HCT116 (cell line): Measurements from ENCODE around the gene XAGE2. TPM values are rescaled to one million over a fixed set of nuclear protein-coding genes. Genes with fewer than 3 reads are reported as not detected.

Experiments used
- ATAC-seq: fragments of 200-7000 bp; cut with Tn5 transposase; 2 replicates; pipeline ENCODE4 v1.9.1; 2020; ENCODE audit warnings: mild to moderate bottlenecking, moderate library complexity
- BruUV-seq: library from RNA; stranded (reverse); fragments of 400-500 nt; replicated peaks from 2 replicates; lab custom pipeline; 2021; lab: Mats Ljungman, UMichigan
- CTCF ChIA-PET: fragments of 300-600 bp; sonication (Branson Sonifier 250); formaldehyde crosslinking; loops from one replicate; lab custom pipeline; 2021; ENCODE audit warnings: antibody characterized with exemption; lab: Charles Lee
- POLR2A ChIA-PET: fragments of 300-600, 350-600 bp; sonication (Branson Sonifier 250); formaldehyde crosslinking; loops from one replicate; lab custom pipeline; 2021; ENCODE audit warnings: antibody characterized with exemption; lab: Charles Lee
- RAD21 ChIA-PET, 2 experiments: fragments of 300-600 bp; sonication (Branson Sonifier 250); formaldehyde crosslinking; loops; one replicate each; lab custom pipeline; 2023; ENCODE audit warnings: low total read pairs in 2 of 2; ENCODE audit not compliant: uncharacterized antibody in 2 of 2, unreplicated experiment in 2 of 2, low non-redundant PET in 1 of 2; lab: Charles Lee
- DNase-seq: peaks from one replicate; pipeline ENCODE4 v3.0.0-alpha.2; 2010; ENCODE audit warnings: low read depth, low spot score
- H2AFZ ChIP-seq: fragments of 200-600 bp; shearing (Covaris generic), sonication (generic); 2 replicates; pipeline ENCODE4 v1.6.1; 2017; ENCODE audit warnings: low read depth, mixed run types, mixed read lengths, antibody characterized with exemption, low read length; ENCODE audit not compliant: poor library complexity, severe bottlenecking
- H3K27ac ChIP-seq: 2 replicates; pipeline ENCODE4 v1.5.1; 2012; ENCODE audit warnings: low read depth, low read length
- H3K27me3 ChIP-seq: fragments of 200-600 bp; sonication (generic); 2 replicates; pipeline ENCODE4 v1.6.1; 2016; ENCODE audit warnings: mixed run types, low read length, mixed read lengths; ENCODE audit not compliant: insufficient read depth
- H3K36me3 ChIP-seq, 2 experiments: fragments of 200-500 bp in 1 of 2; fragments of 200-600 bp in 1 of 2; sonication (Bioruptor generic) in 1 of 2; sonication (generic) in 1 of 2; 2 replicates each; pipeline versions ENCODE4 v1.5.1 to v1.6.1; 2014 to 2016; ENCODE audit warnings: low read length in 2 of 2, inconsistent platforms in 1 of 2, mixed read lengths in 1 of 2, mixed run types in 1 of 2; ENCODE audit not compliant: insufficient read depth in 2 of 2, control insufficient read depth in 1 of 2
- H3K4me1 ChIP-seq, 2 experiments: fragments of 200-600 bp in 1 of 2; sonication (generic) in 1 of 2; 2 replicates each; pipeline versions ENCODE4 v1.5.1 to v1.6.1; 2012 to 2017; ENCODE audit warnings: low read length in 2 of 2, inconsistent platforms in 1 of 2, mild to moderate bottlenecking in 1 of 2, mixed read lengths in 1 of 2, mixed run types in 1 of 2, moderate library complexity in 1 of 2; ENCODE audit not compliant: insufficient read depth in 2 of 2, control insufficient read depth in 1 of 2
- H3K4me2 ChIP-seq: fragments of 200-600 bp; sonication (generic); 2 replicates; pipeline ENCODE4 v1.6.1; 2017; ENCODE audit warnings: mixed run types, low read length, mixed read lengths
- H3K4me3 ChIP-seq, 2 experiments: fragments of 200-600 bp in 1 of 2; sonication (generic) in 1 of 2; replicated peaks in 1 of 2; 2 replicates each; pipeline ENCODE4 v1.5.1; 2011 to 2016; ENCODE audit warnings: low read length in 2 of 2, control low read depth in 1 of 2, low read depth in 1 of 2, mild to moderate bottlenecking in 1 of 2, mixed read lengths in 1 of 2, mixed run types in 1 of 2
- H3K79me2 ChIP-seq: fragments of 200-600 bp; sonication (generic); 2 replicates; pipeline ENCODE4 v1.6.1; 2017; ENCODE audit warnings: mild to moderate bottlenecking, mixed run types, low read length, moderate library complexity, mixed read lengths; ENCODE audit not compliant: insufficient read depth
- H3K9ac ChIP-seq: fragments of 200-600 bp; sonication (generic); 2 replicates; pipeline ENCODE4 v1.6.1; 2016; ENCODE audit warnings: low read length, mixed read lengths
- H3K9me2 ChIP-seq: fragments of 200-600 bp; sonication (generic), shearing (Covaris generic); 2 replicates; pipeline ENCODE4 v1.6.1; 2017; ENCODE audit warnings: mixed run types, mild to moderate bottlenecking, moderate library complexity; ENCODE audit not compliant: insufficient read depth
- H3K9me3 ChIP-seq, 2 experiments: fragments of 200-500 bp in 1 of 2; fragments of 200-600 bp in 1 of 2; sonication (Bioruptor generic) in 1 of 2; sonication (generic) in 1 of 2; 2 replicates each; pipeline ENCODE4 v1.6.1; 2014 to 2017; ENCODE audit warnings: low read length in 2 of 2, mixed read lengths in 2 of 2, inconsistent platforms in 1 of 2, low read depth in 1 of 2, mild to moderate bottlenecking in 1 of 2, mixed run types in 1 of 2, moderate library complexity in 1 of 2; ENCODE audit not compliant: control insufficient read depth in 1 of 2, insufficient read depth in 1 of 2
- H4K20me1 ChIP-seq: fragments of 200-600 bp; sonication (generic), shearing (Covaris generic); 2 replicates; pipeline ENCODE4 v1.6.1; 2017; ENCODE audit warnings: mixed run types, mild to moderate bottlenecking, moderate library complexity; ENCODE audit not compliant: insufficient read depth
- ATF3 ChIP-seq: IDR thresholded peaks from 2 replicates; pipeline ENCODE4 v1.6.1; 2012
- CEBPB ChIP-seq: IDR thresholded peaks from 2 replicates; pipeline ENCODE4 v1.6.1; 2012; ENCODE audit warnings: low read depth
- FOSL1 ChIP-seq: IDR thresholded peaks from 2 replicates; pipeline ENCODE4 v1.6.1; 2012; ENCODE audit warnings: low read depth
- JUND ChIP-seq: IDR thresholded peaks from 2 replicates; pipeline ENCODE4 v1.6.1; 2012
- MAX ChIP-seq: IDR thresholded peaks from 2 replicates; pipeline ENCODE4 v1.6.1; 2012
- POLR2AphosphoS5 ChIP-seq: IDR thresholded peaks from 2 replicates; pipeline ENCODE4 v1.6.1; 2011; ENCODE audit warnings: mild to moderate bottlenecking, low read depth, low read length, moderate library complexity
- REST ChIP-seq: IDR thresholded peaks from 2 replicates; pipeline ENCODE4 v1.6.1; 2012; ENCODE audit warnings: low read depth
- SRF ChIP-seq: IDR thresholded peaks from 2 replicates; pipeline ENCODE4 v1.6.1; 2012; ENCODE audit warnings: low read depth
- YY1 ChIP-seq: IDR thresholded peaks from 2 replicates; pipeline ENCODE4 v1.6.1; 2011; ENCODE audit warnings: low read length, low read depth, moderate library complexity, mild to moderate bottlenecking; ENCODE audit not compliant: insufficient replicate concordance; ENCODE audit errors: extremely low read depth
- ZNF274 ChIP-seq: fragments of 200-500 bp; sonication (Bioruptor generic); IDR thresholded peaks from 2 replicates; pipeline ENCODE4 v1.6.1; 2014; ENCODE audit warnings: mild to moderate bottlenecking, low read depth, low read length, inconsistent platforms
- intact Hi-C: fragments of 100-400 bp; cut with micrococcal nuclease; formaldehyde crosslinking; loops from 2 replicates; pipeline ENCODE4 v1.10.0; 2022
- total RNA-seq: library from RNA; stranded (reverse); gene quantifications from one replicate; pipeline ENCODE4 v1.2.1, GENCODE V29; 2021; ENCODE audit not compliant: unreplicated experiment

Gene XAGE2
- total RNA-seq, 1 experiment from 2014 or later: not detected

GRCh38 chrX:52361941-52362340 is 6.9 kb upstream of the XAGE2 start:
- no peaks in the 10 kb centered on the region for H3K9me2 ChIP-seq
- no TSS peak for BruUV-seq
- RAD21 ChIA-PET: no interaction called here
- no peak overlapping the region for H3K4me2 ChIP-seq
- no peak overlapping the region for H3K4me3 ChIP-seq
- intact Hi-C loops: no loop called here
- no peak for DNase-seq
- no peak for ATAC-seq
- H3K9ac ChIP-seq: no peak overlapping the region
- H4K20me1 ChIP-seq: no peaks in the 10 kb centered on the region
- TF ChIP-seq YY1: no peak
- TF ChIP-seq SRF: no peak
- TF ChIP-seq FOSL1: no peak
- TF ChIP-seq CEBPB: no peak
- TF ChIP-seq POLR2AphosphoS5: no peak
- TF ChIP-seq REST: no peak
- no peak for TF ChIP-seq ATF3
- TF ChIP-seq ZNF274: no peak
- TF ChIP-seq MAX: no peak
- no peak for TF ChIP-seq JUND
- TF ChIP-seq, all 23 proteins: peak for 0
- Histone ChIP-seq H3K79me2 (no peaks in the 10 kb centered on the region), H3K4me1 (no peaks in the 10 kb centered on the region), H3K27ac (no peak overlapping the region), H3K9me3 (no peaks in the 10 kb centered on the region), H3K36me3 (no peaks in the 10 kb centered on the region), H3K27me3 (peaks cover 3% of the 10 kb centered on the region; the same call in 1 of the 2 replicates), H2AFZ (no peak overlapping the region)
- ChIA-PET POLR2A (no interaction called here), CTCF (no interaction called here)
